ENCODE data around the gene GPD1L.

The GPD1L gene

GRCh38 chr3:32136703-32137102 is 30.3 kb downstream of the GPD1L start:
- no peak for DNase-seq (ENCODE audit: low read depth in 2 of 2)

GRCh38 chr3:32137870-32138269 is 31.4 kb downstream of the GPD1L start:
- no peak for DNase-seq (ENCODE audit: low read depth in 2 of 2)

- no peak for DNase-seq (ENCODE audit: low read depth in 2 of 2)
Observed at GRCh38 chr3:32138545-32139104, 32.2 kb downstream of the GPD1L start.

- no peak for DNase-seq (ENCODE audit: low read depth in 2 of 2)
Observed at GRCh38 chr3:32140943-32141342, 34.5 kb downstream of the GPD1L start.

GRCh38 chr3:32143849-32144757 is 37.7 kb downstream of the GPD1L start:
- peak; percentile 97 to 98 for DNase-seq (ENCODE audit: low read depth in 2 of 2)

GRCh38 chr3:32146746-32147211 is 40.4 kb downstream of the GPD1L start:
- DNase-seq (ENCODE audit: low read depth in 2 of 2) = no peak

- DNase-seq (ENCODE audit: low read depth in 2 of 2) = no peak
Observed at GRCh38 chr3:32147509-32147908, 41.1 kb downstream of the GPD1L start.

- DNase-seq (ENCODE audit: low read depth in 2 of 2) = no peak
Observed at GRCh38 chr3:32147933-32148332, 41.5 kb downstream of the GPD1L start.

GRCh38 chr3:32148351-32148750 is 41.9 kb downstream of the GPD1L start:
- DNase-seq (ENCODE audit: low read depth in 2 of 2) = peak in 1 of 2 experiments; percentile 3

GRCh38 chr3:32153414-32154204 is 47.2 kb downstream of the GPD1L start:
- DNase-seq (ENCODE audit: low read depth in 2 of 2) = no peak

GRCh38 chr3:32154205-32154579 is 47.8 kb downstream of the GPD1L start:
- DNase-seq (ENCODE audit: low read depth in 2 of 2) = no peak

- no peak for DNase-seq (ENCODE audit: low read depth in 2 of 2)
Observed at GRCh38 chr3:32155117-32155516, 48.7 kb downstream of the GPD1L start.

GRCh38 chr3:32157600-32158264 is 51.3 kb downstream of the GPD1L start:
- DNase-seq (ENCODE audit: low read depth in 2 of 2) = no peak

GRCh38 chr3:32160706-32161214 is 54.3 kb downstream of the GPD1L start:
- DNase-seq (ENCODE audit: low read depth in 2 of 2) = no peak

GRCh38 chr3:32165442-32165841 is 59.0 kb downstream of the GPD1L start:
- DNase-seq (ENCODE audit: low read depth in 2 of 2) = no peak

GRCh38 chr3:32166654-32167053 is 60.2 kb downstream of the GPD1L start:
- no peak for DNase-seq (ENCODE audit: low read depth in 2 of 2)

- no peak for DNase-seq (ENCODE audit: low read depth in 2 of 2)
Observed at GRCh38 chr3:32172420-32172819, 66.0 kb downstream of the GPD1L start.

GRCh38 chr3:32175607-32176197 is 69.3 kb downstream of the GPD1L start:
- DNase-seq (ENCODE audit: low read depth in 2 of 2) = peak in 1 of 2 experiments; percentile 21

GRCh38 chr3:32176989-32177701 is 70.7 kb downstream of the GPD1L start:
- DNase-seq (ENCODE audit: low read depth in 2 of 2) = peak in 1 of 2 experiments; percentile 9

- DNase-seq (ENCODE audit: low read depth in 2 of 2) = peak in 1 of 2 experiments; percentile 19
Observed at GRCh38 chr3:32177702-32178198, 71.3 kb downstream of the GPD1L start.

Data from fibroblast of skin of left biceps (primary cell).